SK-N-SH (cell line): ENCODE measurements around the gene SDC3.

Experiments used
- NFIC ChIP-seq: IDR thresholded peaks from 2 replicates; pipeline ENCODE4 v1.4.0; 2012; ENCODE audit warnings: borderline replicate concordance
- RXRA ChIP-seq: IDR thresholded peaks from 2 replicates; pipeline ENCODE4 v1.4.0; 2012; ENCODE audit warnings: low read depth, mild to moderate bottlenecking, borderline replicate concordance

DNA sequence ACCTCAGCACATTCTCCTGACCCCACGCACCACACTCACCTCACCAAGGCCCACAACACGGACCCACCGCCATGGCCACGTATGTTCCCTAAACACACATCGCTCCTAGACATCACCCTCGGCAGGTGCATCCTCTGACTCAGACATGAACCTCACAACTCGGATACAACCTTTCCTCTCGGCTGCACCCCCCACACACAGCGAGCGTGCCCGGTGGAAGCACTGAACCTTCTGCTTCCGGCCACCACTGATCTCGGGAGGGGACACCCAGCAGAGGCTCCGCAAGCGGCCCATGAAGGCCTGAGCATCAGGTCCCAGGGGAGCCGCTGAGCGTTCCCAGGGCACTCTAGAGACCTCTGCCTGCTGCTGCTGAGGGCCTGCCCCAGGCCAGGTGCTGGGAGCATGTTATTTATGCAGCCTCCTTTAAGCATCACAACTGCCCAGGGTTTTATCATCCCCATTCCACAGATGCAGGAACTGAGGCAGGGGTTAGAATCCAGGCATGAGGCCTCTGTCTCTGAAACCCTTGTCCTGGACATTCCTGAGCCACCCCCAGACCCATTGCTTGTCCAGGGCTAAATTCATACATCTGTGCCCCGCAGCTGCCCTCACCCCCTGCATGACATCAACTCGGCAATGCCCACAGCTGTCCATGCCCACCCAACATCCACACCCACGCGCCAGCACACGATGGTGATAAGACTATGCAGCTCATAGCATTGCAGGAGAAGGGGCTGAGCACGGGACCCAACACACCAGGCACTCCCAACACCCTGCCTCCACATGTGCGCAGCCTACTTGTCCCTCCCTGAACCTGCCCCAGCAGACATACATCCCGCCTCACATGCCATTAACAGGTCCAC lies 27.0 kb downstream of the SDC3 start:
- TF ChIP-seq RXRA, result no peak
- no peak for TF ChIP-seq NFIC
